ENCODE results near the gene OASL.

DNA sequence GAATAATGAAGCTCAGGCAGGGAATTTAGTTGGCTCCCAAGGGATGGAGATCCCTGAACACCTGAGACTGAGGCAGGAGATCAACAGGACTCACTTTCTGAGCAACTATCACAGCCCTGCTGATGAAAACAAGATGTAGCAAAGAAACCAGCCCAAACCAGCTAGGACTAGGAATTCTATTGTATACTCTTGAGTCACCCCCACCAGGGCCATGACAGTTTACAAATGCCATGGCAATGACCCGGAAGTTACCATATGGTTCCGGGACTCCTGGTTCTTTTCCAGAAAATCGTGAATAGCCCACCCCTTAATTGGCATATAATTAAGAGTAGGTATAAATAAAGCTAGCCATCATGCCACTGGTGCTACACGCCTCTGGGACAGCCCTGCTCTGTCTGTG lies 46.0 kb upstream of the OASL start:
- TF ChIP-seq EZH2 (IDR thresholded peaks at IDR 0.05; ENCODE audit: low read depth) = no peak
- TF ChIP-seq, protein P1, sequence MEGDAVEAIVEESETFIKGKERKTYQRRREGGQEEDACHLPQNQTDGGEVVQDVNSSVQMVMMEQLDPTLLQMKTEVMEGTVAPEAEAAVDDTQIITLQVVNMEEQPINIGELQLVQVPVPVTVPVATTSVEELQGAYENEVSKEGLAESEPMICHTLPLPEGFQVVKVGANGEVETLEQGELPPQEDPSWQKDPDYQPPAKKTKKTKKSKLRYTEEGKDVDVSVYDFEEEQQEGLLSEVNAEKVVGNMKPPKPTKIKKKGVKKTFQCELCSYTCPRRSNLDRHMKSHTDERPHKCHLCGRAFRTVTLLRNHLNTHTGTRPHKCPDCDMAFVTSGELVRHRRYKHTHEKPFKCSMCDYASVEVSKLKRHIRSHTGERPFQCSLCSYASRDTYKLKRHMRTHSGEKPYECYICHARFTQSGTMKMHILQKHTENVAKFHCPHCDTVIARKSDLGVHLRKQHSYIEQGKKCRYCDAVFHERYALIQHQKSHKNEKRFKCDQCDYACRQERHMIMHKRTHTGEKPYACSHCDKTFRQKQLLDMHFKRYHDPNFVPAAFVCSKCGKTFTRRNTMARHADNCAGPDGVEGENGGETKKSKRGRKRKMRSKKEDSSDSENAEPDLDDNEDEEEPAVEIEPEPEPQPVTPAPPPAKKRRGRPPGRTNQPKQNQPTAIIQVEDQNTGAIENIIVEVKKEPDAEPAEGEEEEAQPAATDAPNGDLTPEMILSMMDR (conservative IDR thresholded peaks at IDR 0.05) = no peak
